Stomach (tissue), 9 donors: ENCODE results near the gene TMEM91. TPM values are rescaled to one million over a fixed set of nuclear protein-coding genes. Genes with fewer than 3 reads are reported as not detected.

Source experiments
- DNase-seq, 2 donors: peaks; one replicate each; pipeline versions ENCODE4 v3.0.0 to v3.0.0-alpha.2; 2013 to 2019
- H3K27ac ChIP-seq, 5 donors: fragments of 200-600 bp in 4 of 5; sonication (generic) in 4 of 5; one replicate each; pipeline ENCODE4 v1.5.1; 2013 to 2019; ENCODE audit warnings: mild to moderate bottlenecking in 1 of 5, moderate library complexity in 1 of 5
- H3K27me3 ChIP-seq, 3 donors: fragments of 200-600 bp; sonication (generic); one replicate each; pipeline ENCODE4 v1.5.1; 2017 to 2019; ENCODE audit warnings: mixed run types in 1 of 3
- H3K36me3 ChIP-seq, 4 donors: fragments of 200-600 bp; sonication (generic); 1 replicate in 3 of 4; 2 replicates in 1 of 4; pipeline ENCODE4 v1.5.1; 2016 to 2019
- H3K4me1 ChIP-seq, 4 donors: fragments of 200-600 bp; sonication (generic); one replicate each; pipeline ENCODE4 v1.5.1; 2016 to 2019
- H3K4me3 ChIP-seq, 4 donors: fragments of 200-600 bp; sonication (generic) in 3 of 4; one replicate each; pipeline ENCODE4 v1.5.1; 2016 to 2019; ENCODE audit warnings: mild to moderate bottlenecking in 1 of 4
- H3K9me3 ChIP-seq, 4 donors: fragments of 200-600 bp; sonication (generic); one replicate each; pipeline ENCODE4 v1.5.1; 2016 to 2019
- EP300 ChIP-seq: sonication (generic); formaldehyde crosslinking; IDR thresholded peaks from one replicate; pipeline ENCODE4 v1.6.1; 2017; ENCODE audit warnings: antibody characterized with exemption
- POLR2A ChIP-seq, 4 donors: fragments of 450-650 bp; IDR thresholded peaks; one replicate each; pipeline ENCODE4 v1.6.1; 2016; ENCODE audit warnings: antibody characterized with exemption in 4 of 4, control low read depth in 2 of 4, mild to moderate bottlenecking in 1 of 4, moderate library complexity in 1 of 4
- POLR2AphosphoS5 ChIP-seq, 3 donors: sonication (generic); formaldehyde crosslinking; IDR thresholded peaks; one replicate each; pipeline ENCODE4 v1.6.1; 2016; ENCODE audit warnings: antibody characterized with exemption in 3 of 3
- WGBS, 5 donors: extraction: QIAGEN DNeasy Blood & Tissue Kit in 3 of 5; methylation state at CpG; one replicate each; pipeline versions ENCODE4 v1.1.5 to v1.1.7; 2013 to 2018; 5-methylcytosine and 5-hydroxymethylcytosine counted together
- intact Hi-C: fragments of 100-400 bp; cut with DNase I; formaldehyde crosslinking; loops from one replicate; pipeline ENCODE4 v1.15.1; 2023; ENCODE audit warnings: low total_unique reads
- polyA plus RNA-seq, 3 donors: library from polyadenylated mRNA; stranded (reverse); fragments of 200-250 nt; gene quantifications; one replicate each; pipeline ENCODE4 v1.2.3, GENCODE V29; 2013
- total RNA-seq, 5 donors: library from RNA; depleted of rRNA; stranded (reverse); fragments of >200 nt; gene quantifications; one replicate each; pipeline versions ENCODE4 v1.1.0 to v1.2.3, GENCODE V29; 2014 to 2016
- TF ChIP-seq, protein P1 (sequence below), 7 experiments: fragments of 450-650 bp in 4 of 7; fragments of 200-600 bp in 3 of 7; sonication (generic) in 3 of 7; IDR thresholded peaks; one replicate each; pipeline ENCODE4 v1.5.1; 2016 to 2019; ENCODE audit warnings: antibody characterized with exemption in 7 of 7, control low read depth in 2 of 7, mild to moderate bottlenecking in 1 of 7
- donor health status: healthy with polysubstance abuse.
- donor health status: Bipolar disorder and iron deficiency.
- donor health status: healthy.

The TMEM91 gene
- total and polyA plus RNA-seq, 8 donors = 2.3 to 76.3 (median 18.6) TPM

DNA sequence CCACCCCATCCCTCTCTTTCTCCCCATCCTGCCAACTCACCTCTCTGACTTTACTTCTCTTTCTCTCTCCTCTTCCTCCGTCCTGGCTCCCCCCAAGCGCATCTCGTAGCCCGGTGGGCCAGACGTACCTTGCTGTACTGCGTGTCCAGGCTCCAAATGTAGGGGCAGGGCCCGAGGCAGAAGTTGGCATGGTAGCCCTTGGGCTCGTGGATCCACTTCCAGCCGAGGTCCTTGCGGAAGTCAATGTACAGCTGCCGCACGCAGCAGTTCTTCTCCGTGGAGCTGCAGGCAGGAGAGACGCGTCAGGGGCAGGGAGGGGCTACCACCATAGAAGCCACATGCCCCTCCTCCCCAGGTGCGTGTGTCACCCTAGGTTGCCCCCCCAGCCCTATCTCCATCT lies 44.3 kb upstream of the TMEM91 start:
- peaks cover 13 to 70% (median 50%) of the 10 kb centered on the region in 4 donors for H3K36me3 ChIP-seq
- H3K27ac ChIP-seq = no peak overlapping the region
- no peak overlapping the region for H3K4me3 ChIP-seq
- 66 to 82% (median 70%) methylated on average over 14 to 16 of the region's 16 CpGs for WGBS, 5 donors
- peak in 1 of 2 donors; percentile 36 for DNase-seq
- TF ChIP-seq, protein P1, sequence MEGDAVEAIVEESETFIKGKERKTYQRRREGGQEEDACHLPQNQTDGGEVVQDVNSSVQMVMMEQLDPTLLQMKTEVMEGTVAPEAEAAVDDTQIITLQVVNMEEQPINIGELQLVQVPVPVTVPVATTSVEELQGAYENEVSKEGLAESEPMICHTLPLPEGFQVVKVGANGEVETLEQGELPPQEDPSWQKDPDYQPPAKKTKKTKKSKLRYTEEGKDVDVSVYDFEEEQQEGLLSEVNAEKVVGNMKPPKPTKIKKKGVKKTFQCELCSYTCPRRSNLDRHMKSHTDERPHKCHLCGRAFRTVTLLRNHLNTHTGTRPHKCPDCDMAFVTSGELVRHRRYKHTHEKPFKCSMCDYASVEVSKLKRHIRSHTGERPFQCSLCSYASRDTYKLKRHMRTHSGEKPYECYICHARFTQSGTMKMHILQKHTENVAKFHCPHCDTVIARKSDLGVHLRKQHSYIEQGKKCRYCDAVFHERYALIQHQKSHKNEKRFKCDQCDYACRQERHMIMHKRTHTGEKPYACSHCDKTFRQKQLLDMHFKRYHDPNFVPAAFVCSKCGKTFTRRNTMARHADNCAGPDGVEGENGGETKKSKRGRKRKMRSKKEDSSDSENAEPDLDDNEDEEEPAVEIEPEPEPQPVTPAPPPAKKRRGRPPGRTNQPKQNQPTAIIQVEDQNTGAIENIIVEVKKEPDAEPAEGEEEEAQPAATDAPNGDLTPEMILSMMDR (IDR thresholded peaks at IDR 0.05) = no peak
- TF ChIP-seq POLR2AphosphoS5 (IDR thresholded peaks at IDR 0.05) (no peak), POLR2A (IDR thresholded peaks at IDR 0.05) (no peak), EP300 (no peak)
- H3K27me3 ChIP-seq = no peaks in the 10 kb centered on the region
- intact Hi-C loops = no loop called here
- H3K4me1 ChIP-seq = peaks cover 23 to 75% (median 30%) of the 10 kb centered on the region in 4 donors
- no peaks in the 10 kb centered on the region for H3K9me3 ChIP-seq

DNA sequence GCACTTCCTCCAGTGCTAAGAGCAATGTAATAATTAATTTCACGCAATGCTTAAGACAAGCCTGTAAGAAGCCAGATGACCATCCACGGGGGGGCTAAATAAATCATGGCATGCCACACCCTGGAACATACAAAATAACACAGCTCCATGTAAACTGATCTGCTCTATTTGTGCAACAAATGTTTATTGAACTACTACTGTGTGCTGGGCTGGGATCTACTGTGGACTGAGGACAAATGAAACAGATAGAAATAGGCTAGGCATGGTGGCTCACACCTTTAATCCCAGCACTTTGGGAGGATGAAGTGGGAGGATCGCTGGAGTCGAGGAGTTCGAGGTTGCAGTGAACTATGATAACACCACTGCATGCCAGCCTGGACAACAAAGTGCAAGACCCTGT lies 43.9 kb upstream of the TMEM91 start:
- H3K27me3 ChIP-seq = no peaks in the 10 kb centered on the region
- H3K4me1 ChIP-seq = peaks cover 18 to 70% (median 26%) of the 10 kb centered on the region in 4 donors
- 63 to 77% (median 71%) methylated on average over 5 of the region's 5 CpGs for WGBS, 5 donors
- no peak overlapping the region for H3K27ac ChIP-seq
- no peaks in the 10 kb centered on the region for H3K9me3 ChIP-seq
- H3K4me3 ChIP-seq = no peak overlapping the region
- H3K36me3 ChIP-seq = peaks cover 13 to 74% (median 55%) of the 10 kb centered on the region in 4 donors
- no peak for TF ChIP-seq EP300
- TF ChIP-seq, protein P1 (IDR thresholded peaks at IDR 0.05) = no peak
- TF ChIP-seq POLR2AphosphoS5 (IDR thresholded peaks at IDR 0.05) = no peak
- TF ChIP-seq POLR2A (IDR thresholded peaks at IDR 0.05) = no peak
- intact Hi-C loops = no loop called here
- DNase-seq = no peak

DNA sequence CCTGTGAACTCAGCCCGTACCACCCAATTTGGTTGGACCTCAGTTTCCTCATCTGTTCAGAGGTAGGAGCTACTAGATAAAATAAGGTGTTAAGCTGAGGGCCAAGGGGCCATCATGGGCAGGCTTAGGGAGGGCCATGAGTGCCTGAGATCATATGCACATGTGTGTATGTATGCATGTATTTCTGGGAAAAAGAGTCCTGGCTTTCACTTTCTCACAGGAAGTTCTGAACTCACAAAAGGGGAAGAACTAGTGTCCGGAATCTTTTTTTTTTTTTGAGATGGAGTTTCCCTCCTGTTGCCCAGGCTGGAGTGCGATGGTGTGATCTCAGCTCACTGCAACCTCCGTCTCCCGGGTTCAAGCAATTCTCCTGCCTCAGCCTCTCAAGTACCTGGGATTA lies 41.5 kb upstream of the TMEM91 start:
- WGBS, 5 donors = 61 to 79% (median 68%) methylated on average over 5 of the region's 5 CpGs
- H3K4me3 ChIP-seq = no peak overlapping the region
- no peaks in the 10 kb centered on the region for H3K27me3 ChIP-seq
- intact Hi-C loops = no loop called here
- peaks cover 19 to 82% (median 64%) of the 10 kb centered on the region in 4 donors for H3K36me3 ChIP-seq
- H3K4me1 ChIP-seq = peaks cover 0 to 48% (median 8%) of the 10 kb centered on the region in 4 donors
- no peaks in the 10 kb centered on the region for H3K9me3 ChIP-seq
- TF ChIP-seq POLR2AphosphoS5 (IDR thresholded peaks at IDR 0.05) (no peak), POLR2A (IDR thresholded peaks at IDR 0.05) (no peak), EP300 (no peak)
- TF ChIP-seq, protein P1 (IDR thresholded peaks at IDR 0.05) = no peak
- DNase-seq = no peak
- H3K27ac ChIP-seq = peak overlapping the region in 3 of 5 donors; percentile 22 to 79 (median 63)

DNA sequence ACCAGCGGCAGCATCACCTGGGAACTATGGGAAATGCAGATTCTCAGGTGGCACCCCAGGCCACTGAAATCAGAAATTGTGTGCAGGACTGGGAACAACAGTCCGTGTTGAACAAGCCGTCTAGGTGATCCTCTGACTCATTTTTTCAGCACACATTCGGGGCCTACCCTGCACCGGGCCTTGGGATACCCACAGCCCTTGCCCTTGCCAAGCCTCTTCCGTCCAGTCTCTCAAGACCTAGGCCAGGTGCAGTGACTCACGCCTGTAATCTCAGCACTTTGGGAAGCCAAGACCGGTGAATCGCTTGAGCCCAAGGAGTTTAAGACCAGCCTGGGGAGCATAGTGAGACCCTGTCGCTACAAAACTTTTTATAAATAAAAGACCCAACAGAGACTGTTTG lies 40.9 kb upstream of the TMEM91 start:
- no peaks in the 10 kb centered on the region for H3K9me3 ChIP-seq
- peak overlapping the region in 2 of 5 donors; percentile 63 to 79 for H3K27ac ChIP-seq
- H3K27me3 ChIP-seq = no peaks in the 10 kb centered on the region
- peaks cover 0 to 44% (median 8%) of the 10 kb centered on the region in 4 donors for H3K4me1 ChIP-seq
- H3K36me3 ChIP-seq = peaks cover 19 to 79% (median 63%) of the 10 kb centered on the region in 4 donors
- DNase-seq = no peak
- intact Hi-C loops = no loop called here
- TF ChIP-seq POLR2AphosphoS5 (IDR thresholded peaks at IDR 0.05) (no peak), EP300 (no peak), POLR2A (IDR thresholded peaks at IDR 0.05) (no peak)
- TF ChIP-seq, protein P1 (IDR thresholded peaks at IDR 0.05) = no peak
- H3K4me3 ChIP-seq = no peak overlapping the region
- WGBS, 5 donors = 88 to 93% (median 90%) methylated on average over 10 of the region's 10 CpGs
